D721Med (cell line): ENCODE measurements around the gene BCAN.

Experiments used
- DNase-seq: peaks from one replicate; pipeline ENCODE4 v3.0.0; 2011; ENCODE audit warnings: low spot score; ENCODE audit not compliant: insufficient read length
- FAIRE-seq: peaks from 2 replicates; lab custom pipeline; 2011; peaks lifted over from hg19 to GRCh38; lab: Jason Lieb, UNC
- CTCF ChIP-seq: IDR thresholded peaks from 2 replicates; pipeline ENCODE4 v1.5.1; 2012; ENCODE audit warnings: mild to moderate bottlenecking, control low read depth; ENCODE audit not compliant: insufficient read depth; ENCODE audit errors: missing control alignments

BCAN gene

GRCh38 chr1:156657741-156658319, 15.9 kb downstream of the BCAN start:
- TF ChIP-seq CTCF: no peak
- no peak for FAIRE-seq
- DNase-seq: no peak

GRCh38 chr1:156658496-156658895, 16.6 kb downstream of the BCAN start:
- no peak for DNase-seq
- FAIRE-seq: no peak
- TF ChIP-seq CTCF: no peak

- no peak for DNase-seq
- FAIRE-seq: no peak
- TF ChIP-seq CTCF: no peak
These were observed 17.1 kb downstream of the BCAN start for GRCh38 chr1:156658945-156659574.

- no peak for TF ChIP-seq CTCF
- FAIRE-seq (no peak), DNase-seq (no peak)
These were observed 17.7 kb downstream of the BCAN start for GRCh38 chr1:156659661-156659987.

GRCh38 chr1:156659988-156660751, 18.3 kb downstream of the BCAN start:
- no peak for FAIRE-seq
- TF ChIP-seq CTCF: peak; percentile 99
- DNase-seq: peak; percentile 100

- DNase-seq (no peak), FAIRE-seq (no peak)
- TF ChIP-seq CTCF: no peak
These were observed 18.8 kb downstream of the BCAN start for GRCh38 chr1:156660752-156661112.
